Umbilical cord (tissue), 2 donors: Measurements from ENCODE around the gene PYROXD2. TPM values are rescaled to one million over a fixed set of nuclear protein-coding genes. Genes with fewer than 3 reads are reported as not detected.
A peak's percentile ranks its signal among the peaks of the same experiment; 100 is the strongest.

Experiments
- DNase-seq: peaks from one replicate; pipeline ENCODE4 v3.0.0-alpha.2; 2015; ENCODE audit warnings: low spot score
- total RNA-seq: library from RNA; depleted of rRNA; stranded (reverse); fragments of >200 nt; gene quantifications from one replicate; pipeline ENCODE4 v1.2.3, GENCODE V29; 2014; ENCODE audit warnings: low replicate concordance; ENCODE audit not compliant: insufficient read depth

Gene PYROXD2
- total RNA-seq, 1 donor from 2014 or later, result 13.5 TPM

GRCh38 chr10:98416606-98417388 is 1.8 kb upstream of the PYROXD2 start:
- DNase-seq, result no peak

- DNase-seq, result peak; percentile 73
Observed at GRCh38 chr10:98415731-98416119, 743 bp upstream of the PYROXD2 start.

DNA sequence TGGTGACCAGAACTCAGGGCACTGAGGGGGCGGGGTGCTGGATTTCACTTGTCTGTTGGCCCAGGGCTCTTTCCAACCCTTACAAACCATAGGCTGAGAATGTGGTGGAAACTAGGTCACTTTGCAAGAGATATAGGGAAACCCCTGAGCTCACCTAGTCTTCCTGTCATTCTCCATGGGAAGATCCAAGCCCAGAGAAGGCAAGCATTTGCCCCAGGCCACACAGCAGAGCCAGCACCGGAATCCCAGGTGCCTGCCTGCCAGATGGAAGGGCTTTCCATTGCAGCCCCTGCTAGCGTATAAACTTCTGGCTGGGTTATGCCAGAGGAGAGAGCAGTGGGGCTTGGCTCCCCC is 427 bp downstream of the PYROXD2 start:
- DNase-seq, result no peak

GRCh38 chr10:98411768-98412167 is 3.2 kb downstream of the PYROXD2 start:
- DNase-seq, result no peak

GRCh38 chr10:98411166-98411565 is 3.8 kb downstream of the PYROXD2 start:
- no peak for DNase-seq

- DNase-seq, result no peak
Observed at GRCh38 chr10:98410759-98411158, 4.2 kb downstream of the PYROXD2 start.

DNA sequence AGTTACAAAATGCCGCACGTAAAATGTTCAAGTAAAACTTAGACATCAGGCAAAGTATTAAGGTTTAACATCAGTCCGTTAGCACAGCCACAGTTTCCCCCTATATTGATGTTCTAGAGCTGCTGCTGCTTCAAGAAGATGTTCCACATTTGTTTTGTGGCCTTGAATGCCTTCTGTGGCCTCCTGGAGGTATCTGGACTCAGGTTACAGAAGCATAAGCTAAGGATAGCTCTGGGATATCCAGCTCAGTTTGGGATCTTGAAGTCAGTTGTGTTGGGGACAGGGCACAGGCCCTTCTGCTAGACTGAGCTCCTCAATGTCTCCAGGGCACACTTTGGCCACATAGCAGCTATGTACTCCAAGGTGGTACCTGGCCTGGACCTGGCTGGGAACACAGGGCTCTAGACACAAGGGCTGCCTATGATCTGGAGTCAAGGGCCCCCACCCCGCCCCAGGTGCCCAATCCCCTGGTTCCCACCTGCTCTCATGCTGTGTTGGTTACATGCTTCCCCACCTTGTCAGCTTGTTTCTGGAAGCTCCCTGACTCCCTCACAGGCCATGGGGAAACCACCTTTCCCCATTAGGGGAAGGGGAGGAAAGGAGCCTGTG is 4.7 kb downstream of the PYROXD2 start:
- no peak for DNase-seq

DNA sequence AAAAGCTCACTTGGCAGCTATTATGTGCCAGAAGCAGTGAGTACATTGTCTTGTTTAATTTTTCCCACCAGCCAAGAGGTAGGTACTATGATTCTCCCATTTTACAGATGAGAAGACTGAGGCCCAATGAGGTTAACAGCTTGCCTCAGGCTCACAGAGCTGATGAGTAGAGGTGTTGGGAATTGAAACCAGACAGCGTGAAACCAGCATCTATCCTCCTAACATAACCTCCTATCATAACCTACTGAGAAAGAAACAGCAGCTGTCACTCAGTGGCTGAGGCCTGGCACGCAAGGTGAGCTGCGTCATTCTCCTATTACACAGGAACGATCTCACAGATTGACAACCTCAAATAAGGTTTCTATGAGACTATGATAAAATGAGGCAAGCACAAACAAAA is 6.2 kb downstream of the PYROXD2 start:
- no peak for DNase-seq

- no peak for DNase-seq
Observed at GRCh38 chr10:98407744-98408241, 7.2 kb downstream of the PYROXD2 start.

GRCh38 chr10:98407017-98407743 is 7.8 kb downstream of the PYROXD2 start:
- DNase-seq, result no peak

DNA sequence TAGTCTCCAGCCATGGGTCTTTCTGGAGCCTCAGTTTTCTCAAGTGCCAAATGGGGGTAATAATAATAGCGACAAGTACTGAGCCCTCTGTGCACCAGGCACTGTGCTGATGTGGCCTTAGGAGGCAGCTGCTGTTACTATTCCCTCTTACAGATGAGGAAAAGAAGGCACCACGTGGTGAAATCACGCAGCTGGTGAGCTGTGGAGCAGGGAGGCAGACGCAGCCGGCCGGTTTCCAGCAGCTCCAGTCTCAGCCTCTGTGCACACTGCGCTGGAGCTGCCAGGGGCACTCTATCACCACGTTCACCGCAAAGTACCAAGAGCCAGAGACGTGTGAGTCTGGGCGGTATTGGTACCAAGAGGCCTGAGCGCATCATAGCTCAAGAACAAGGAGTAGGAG is 9.6 kb downstream of the PYROXD2 start:
- DNase-seq, result peak; percentile 44

DNA sequence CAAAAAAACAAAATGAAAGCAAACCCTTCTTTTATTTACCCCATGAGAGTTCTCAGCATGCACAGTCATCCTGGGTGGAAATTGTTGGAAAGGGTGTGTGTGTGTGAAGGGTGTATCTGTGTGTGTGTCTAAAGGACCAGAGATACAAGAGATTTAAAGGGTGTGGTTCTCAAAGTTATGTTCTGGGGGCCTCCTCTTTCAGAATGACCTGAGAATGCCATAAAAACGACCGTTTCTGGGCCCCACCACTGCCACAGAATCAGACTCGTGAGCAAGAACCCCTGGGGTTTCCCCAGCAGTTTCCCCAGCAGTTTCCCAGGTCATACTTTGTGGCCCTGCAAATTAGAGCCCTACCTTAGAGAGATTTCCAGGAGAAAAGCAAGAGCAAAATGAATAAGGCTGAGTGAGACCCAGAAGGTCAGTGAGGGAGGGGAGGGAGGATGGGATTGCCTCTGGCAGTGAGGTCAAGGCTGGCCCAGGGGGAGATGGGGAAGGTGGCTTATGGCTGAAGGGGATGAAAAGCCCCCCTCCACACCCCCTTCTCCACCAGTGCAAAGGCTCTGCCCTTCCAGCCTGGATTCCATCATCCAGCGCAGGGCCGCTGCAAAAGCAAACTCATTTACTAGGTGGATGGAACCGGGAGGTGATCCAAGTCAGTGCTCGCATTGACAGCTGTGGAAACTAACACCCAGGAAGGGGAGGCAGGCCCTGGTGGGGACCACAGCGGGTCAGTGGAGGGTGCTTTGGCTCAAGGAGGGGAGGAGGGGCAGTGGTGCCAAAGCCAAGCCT is 10.2 kb downstream of the PYROXD2 start:
- peak; percentile 81 for DNase-seq

DNA sequence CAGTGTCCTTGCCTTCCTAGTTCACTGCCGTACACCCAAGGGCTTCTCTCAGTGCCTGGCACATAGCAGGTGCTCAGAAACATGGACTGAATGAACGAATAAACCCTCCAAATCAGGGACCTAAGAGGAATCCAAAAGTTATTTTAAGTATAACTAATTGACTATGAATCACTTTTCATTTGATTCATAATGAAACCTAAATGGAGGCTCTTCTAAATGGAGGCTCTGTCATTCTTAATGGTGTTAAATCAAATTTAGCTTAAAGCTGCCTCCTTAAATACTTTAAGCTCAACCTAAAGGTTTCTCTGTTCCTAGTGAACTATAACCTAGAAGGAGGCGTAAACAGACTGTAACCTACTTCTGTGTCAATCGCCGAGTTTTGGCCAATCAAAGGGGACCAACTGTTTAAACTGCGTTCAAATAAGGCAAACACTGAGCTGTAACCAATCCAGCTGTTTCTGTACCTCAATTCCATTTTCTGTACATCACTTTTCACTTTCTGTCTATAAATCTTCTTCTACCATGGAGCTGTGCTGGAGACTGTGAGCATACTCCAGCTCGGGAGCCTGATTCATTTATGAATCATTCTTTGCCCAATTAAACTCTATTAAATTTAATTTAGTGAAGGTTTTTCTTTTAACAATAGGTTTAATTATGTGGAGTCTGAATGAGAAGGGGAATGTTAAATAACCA is 11.0 kb downstream of the PYROXD2 start:
- DNase-seq, result no peak

GRCh38 chr10:98402931-98403718 is 11.9 kb downstream of the PYROXD2 start:
- DNase-seq, result no peak

DNA sequence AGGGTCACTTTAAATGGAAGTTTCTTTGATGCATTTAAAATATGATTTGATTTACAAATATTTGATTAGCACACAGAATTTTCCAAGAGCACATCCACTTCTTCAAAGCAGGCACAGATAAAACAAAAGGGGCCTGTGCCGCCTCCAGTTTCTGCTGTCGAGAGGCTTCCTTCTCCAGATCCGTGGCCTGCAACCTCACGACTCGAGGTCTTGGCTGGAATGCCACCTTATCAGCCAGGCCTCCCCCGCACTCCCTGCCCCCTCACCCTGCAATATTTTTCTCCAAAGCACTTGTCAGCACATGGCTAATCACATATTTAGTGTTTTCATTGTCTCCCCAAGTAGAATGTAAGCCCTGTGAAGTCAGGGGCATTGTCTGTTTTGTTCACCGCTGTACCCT is 12.5 kb downstream of the PYROXD2 start:
- DNase-seq, result no peak

GRCh38 chr10:98400482-98400881 is 14.5 kb downstream of the PYROXD2 start:
- no peak for DNase-seq

DNA sequence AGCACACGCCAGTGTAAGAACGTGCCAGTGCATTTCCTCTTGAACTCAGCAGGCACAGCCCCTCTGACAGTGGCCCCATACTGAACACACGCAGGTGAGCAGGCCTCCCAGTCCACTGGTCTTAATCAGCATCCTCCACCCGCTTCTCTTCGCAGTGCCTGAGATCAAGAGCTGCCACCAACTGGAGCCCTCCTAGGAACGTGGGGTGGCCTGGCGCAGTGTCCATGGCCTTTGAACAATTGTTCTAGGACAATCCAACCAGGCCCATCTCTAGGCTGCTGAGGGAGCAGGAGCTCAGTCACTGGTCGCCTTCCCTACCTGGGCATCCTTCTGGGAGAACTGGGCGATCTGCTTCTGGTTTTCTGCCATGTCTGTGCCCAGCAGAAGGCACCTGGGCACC is 15.2 kb downstream of the PYROXD2 start:
- DNase-seq, result no peak

- no peak for DNase-seq
Observed at GRCh38 chr10:98397089-98397600, 17.8 kb downstream of the PYROXD2 start.

- DNase-seq, result no peak
Observed at GRCh38 chr10:98396096-98397063, 18.6 kb downstream of the PYROXD2 start.
